Breast epithelium (tissue), 4 donors: ENCODE data around the gene WWOX. TPM values are rescaled to one million over a fixed set of nuclear protein-coding genes. Genes with fewer than 3 reads are reported as not detected.

Source experiments
- DNase-seq, 2 donors: peaks; one replicate each; pipeline ENCODE4 v3.0.0-alpha.2; 2019; ENCODE audit warnings: low spot score in 2 of 2
- H3K27ac ChIP-seq, 2 donors: fragments of 200-600 bp; sonication (generic) in 1 of 2; one replicate each; pipeline ENCODE4 v1.5.1; 2016 to 2019; ENCODE audit warnings: mild to moderate bottlenecking in 1 of 2
- H3K27me3 ChIP-seq, 2 donors: fragments of 200-600 bp; sonication (generic) in 1 of 2; one replicate each; pipeline versions ENCODE4 v1.5.1 to v1.6.0; 2017 to 2019; ENCODE audit warnings: control low read depth in 1 of 2, mild to moderate bottlenecking in 1 of 2
- H3K36me3 ChIP-seq: fragments of 200-600 bp; one replicate; pipeline ENCODE4 v1.5.1; 2019
- H3K4me1 ChIP-seq, 2 donors: fragments of 200-600 bp; sonication (generic); one replicate each; pipeline ENCODE4 v1.5.1; 2016 to 2019; ENCODE audit warnings: control low read depth in 1 of 2
- H3K4me3 ChIP-seq, 3 donors: fragments of 200-600 bp; sonication (generic); 1 replicate in 2 of 3; 2 replicates in 1 of 3; pipeline ENCODE4 v1.5.1; 2016 to 2019; ENCODE audit warnings: mild to moderate bottlenecking in 3 of 3, moderate library complexity in 2 of 3
- H3K9me3 ChIP-seq, 2 donors: fragments of 200-600 bp; sonication (generic) in 1 of 2; one replicate each; pipeline ENCODE4 v1.5.1; 2016 to 2019; ENCODE audit warnings: control low read depth in 1 of 2
- CTCF ChIP-seq, 3 donors: fragments of 450-650 bp; IDR thresholded peaks; one replicate each; pipeline ENCODE4 v1.5.1; 2016 to 2017; ENCODE audit warnings: antibody characterized with exemption in 3 of 3, mild to moderate bottlenecking in 3 of 3, moderate library complexity in 3 of 3
- POLR2A ChIP-seq: fragments of 450-650 bp; IDR thresholded peaks from one replicate; pipeline ENCODE4 v1.6.1; 2016; ENCODE audit warnings: antibody characterized with exemption, mild to moderate bottlenecking, moderate library complexity
- POLR2AphosphoS5 ChIP-seq, 3 donors: sonication (generic); formaldehyde crosslinking; IDR thresholded peaks; one replicate each; pipeline ENCODE4 v1.6.1; 2017; ENCODE audit warnings: antibody characterized with exemption in 3 of 3
- intact Hi-C: fragments of 100-400 bp; cut with DNase I; formaldehyde crosslinking; loops from one replicate; pipeline ENCODE4 v1.15.1; 2023; ENCODE audit warnings: low total_unique reads
- total RNA-seq, 3 donors: library from RNA; depleted of rRNA; stranded (reverse); fragments of >200 nt; gene quantifications; one replicate each; pipeline ENCODE4 v1.1.0, GENCODE V29; 2016

Gene WWOX
- total RNA-seq, 3 donors from 2014 or later: 42.9 to 73.6 (median 43.4) TPM

DNA sequence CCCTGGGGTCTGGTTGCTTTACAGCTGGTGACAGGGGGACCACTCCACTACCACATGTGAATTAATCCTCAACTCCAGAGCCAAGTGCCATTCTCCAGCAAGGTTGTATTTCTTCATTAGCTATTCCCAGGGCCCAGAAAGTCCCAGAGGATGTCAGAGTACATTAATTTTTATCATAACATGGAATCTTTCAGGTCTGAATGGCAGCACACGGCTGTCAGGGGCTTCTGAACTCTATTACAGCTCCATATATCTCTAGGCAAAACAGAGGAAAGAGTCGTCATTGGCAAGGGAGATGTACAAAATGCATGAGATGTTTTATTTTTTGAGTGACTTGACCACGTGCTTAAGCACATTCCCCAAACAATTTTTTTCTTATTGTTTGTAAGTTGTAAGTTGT lies 303.4 kb downstream of the WWOX start:
- no peaks in the 10 kb centered on the region for H3K36me3 ChIP-seq
- TF ChIP-seq CTCF (IDR thresholded peaks at IDR 0.05): no peak
- TF ChIP-seq POLR2A: no peak
- TF ChIP-seq POLR2AphosphoS5 (IDR thresholded peaks at IDR 0.05): no peak
- no peaks in the 10 kb centered on the region for H3K4me1 ChIP-seq
- intact Hi-C loops: no loop called here
- H3K9me3 ChIP-seq: no peaks in the 10 kb centered on the region
- no peak overlapping the region for H3K4me3 ChIP-seq
- no peak for DNase-seq
- no peak overlapping the region for H3K27ac ChIP-seq
- no peaks in the 10 kb centered on the region for H3K27me3 ChIP-seq

DNA sequence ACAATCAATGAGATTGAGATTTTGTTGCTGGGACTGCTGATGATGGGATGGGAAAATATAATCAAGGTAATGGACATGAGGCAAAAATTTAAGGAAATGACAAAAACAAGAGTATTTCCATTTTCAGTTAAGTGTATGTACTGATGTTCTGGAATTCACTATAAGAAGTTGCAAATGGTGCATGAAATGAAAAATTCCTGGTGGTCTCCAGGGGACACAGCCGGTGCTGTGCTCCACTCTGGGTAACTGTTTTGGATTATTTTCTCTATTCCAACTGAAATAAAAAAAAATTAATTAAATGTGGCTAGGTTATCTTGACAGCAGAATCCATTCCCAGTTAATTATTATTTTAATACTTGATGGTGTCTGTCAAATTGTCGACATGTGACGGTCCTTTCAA lies 305.6 kb downstream of the WWOX start:
- DNase-seq: no peak
- intact Hi-C loops: no loop called here
- Histone ChIP-seq H3K27ac (no peak overlapping the region), H3K4me3 (no peak overlapping the region), H3K27me3 (no peaks in the 10 kb centered on the region), H3K36me3 (no peaks in the 10 kb centered on the region), H3K4me1 (no peaks in the 10 kb centered on the region), H3K9me3 (peaks cover 0 to 6% of the 10 kb centered on the region in 2 donors)
- TF ChIP-seq POLR2A (no peak), CTCF (IDR thresholded peaks at IDR 0.05) (no peak), POLR2AphosphoS5 (IDR thresholded peaks at IDR 0.05) (no peak)

DNA sequence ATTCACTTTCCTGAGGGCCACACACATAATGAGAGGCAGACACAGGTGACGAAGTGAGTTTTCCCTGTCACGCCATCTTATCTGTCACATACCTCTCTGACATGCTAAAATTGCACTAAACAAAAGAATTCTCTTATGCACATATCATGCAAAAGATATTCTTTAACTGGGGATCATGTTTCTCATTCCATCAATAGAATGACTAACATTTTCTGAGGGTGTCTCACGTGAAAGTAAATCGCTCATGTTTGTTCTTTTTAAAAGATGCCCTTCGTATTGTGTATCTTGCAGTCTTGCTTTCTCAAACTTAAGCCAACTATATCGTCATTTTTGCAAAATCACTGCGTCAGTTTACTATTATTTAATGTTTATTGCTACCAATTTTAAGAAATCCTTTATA lies 306.4 kb downstream of the WWOX start:
- Histone ChIP-seq H3K4me3 (no peak overlapping the region), H3K36me3 (no peaks in the 10 kb centered on the region), H3K4me1 (no peaks in the 10 kb centered on the region), H3K27me3 (no peaks in the 10 kb centered on the region), H3K27ac (no peak overlapping the region), H3K9me3 (peaks cover 0 to 6% of the 10 kb centered on the region in 2 donors)
- intact Hi-C loops: no loop called here
- TF ChIP-seq POLR2AphosphoS5 (IDR thresholded peaks at IDR 0.05): no peak
- TF ChIP-seq POLR2A: no peak
- no peak for TF ChIP-seq CTCF (IDR thresholded peaks at IDR 0.05)
- DNase-seq: no peak

- DNase-seq: no peak
- no peak for TF ChIP-seq POLR2AphosphoS5 (IDR thresholded peaks at IDR 0.05)
- TF ChIP-seq CTCF (IDR thresholded peaks at IDR 0.05): no peak
- TF ChIP-seq POLR2A: no peak
- H3K36me3 ChIP-seq: no peaks in the 10 kb centered on the region
- no peak overlapping the region for H3K27ac ChIP-seq
- H3K27me3 ChIP-seq: no peaks in the 10 kb centered on the region
- peaks cover 0 to 6% of the 10 kb centered on the region in 2 donors for H3K9me3 ChIP-seq
- no peak overlapping the region for H3K4me3 ChIP-seq
- no peaks in the 10 kb centered on the region for H3K4me1 ChIP-seq
- intact Hi-C loops: no loop called here
Observed at GRCh38 chr16:78407191-78407590, 307.7 kb downstream of the WWOX start.

GRCh38 chr16:78413651-78414050 lies 314.2 kb downstream of the WWOX start:
- Histone ChIP-seq H3K27ac (no peak overlapping the region), H3K27me3 (no peaks in the 10 kb centered on the region), H3K9me3 (peaks cover under 1 to 10% of the 10 kb centered on the region in 2 donors), H3K4me3 (no peak overlapping the region), H3K36me3 (no peaks in the 10 kb centered on the region), H3K4me1 (no peaks in the 10 kb centered on the region)
- DNase-seq: no peak
- TF ChIP-seq POLR2AphosphoS5 (IDR thresholded peaks at IDR 0.05): no peak
- no peak for TF ChIP-seq POLR2A
- no peak for TF ChIP-seq CTCF (IDR thresholded peaks at IDR 0.05)
- intact Hi-C loops: no loop called here
